ENCODE results near the gene CRIP1. TPM values are rescaled to one million over a fixed set of nuclear protein-coding genes. Genes with fewer than 3 reads are reported as not detected.

The CRIP1 gene
- total RNA-seq, 1 donor from 2014 or later, result 29.5 TPM

GRCh38 chr14:105495101-105495989 is 8.7 kb downstream of the CRIP1 start:
- Mint-ChIP-seq H3K27me3 (ENCODE audit: low read depth, unreplicated experiment) (no peaks in the 10 kb centered on the region), H3K36me3 (ENCODE audit: low read depth, unreplicated experiment) (no peaks in the 10 kb centered on the region), H3K4me3 (ENCODE audit: unreplicated experiment) (no peak overlapping the region), H3K27ac (ENCODE audit: unreplicated experiment) (no peak overlapping the region), H3K4me1 (ENCODE audit: low read depth, unreplicated experiment) (no peaks in the 10 kb centered on the region), H3K9me3 (ENCODE audit: unreplicated experiment) (no peaks in the 10 kb centered on the region)
- Histone ChIP-seq H3K27me3 (ENCODE audit: insufficient read depth, low read length) (no peaks in the 10 kb centered on the region), H2AFZ (ENCODE audit: low read depth, low read length) (no peak overlapping the region), H3K9me3 (ENCODE audit: insufficient read depth, low read depth, low read length) (no peaks in the 10 kb centered on the region), H3K9ac (ENCODE audit: low read length) (no peak overlapping the region), H3K36me3 (ENCODE audit: insufficient read depth, low read length) (no peaks in the 10 kb centered on the region), H3K4me1 (ENCODE audit: insufficient read depth, low read length) (peaks cover 3% of the 10 kb centered on the region), H3K4me2 (ENCODE audit: low read length) (no peak overlapping the region), H3K79me2 (ENCODE audit: insufficient read depth, low read length) (peaks cover 8% of the 10 kb centered on the region), H3K4me3 (ENCODE audit: insufficient read depth, low read depth, low read length) (no peak overlapping the region), H4K20me1 (ENCODE audit: insufficient read depth, low read length) (peaks cover 5% of the 10 kb centered on the region), H3K27ac (ENCODE audit: low read depth, low read length) (no peak overlapping the region)
- no peak for DNase-seq (ENCODE audit: low read depth)
- no peak for TF ChIP-seq EZH2 (IDR thresholded peaks at IDR 0.05; ENCODE audit: insufficient read depth, low read length)
- no peak for TF ChIP-seq CTCF (IDR thresholded peaks at IDR 0.05; ENCODE audit: insufficient read depth, low read depth, low read length)
- FAIRE-seq, result no peak

GRCh38 chr14:105495990-105496830 is 9.5 kb downstream of the CRIP1 start:
- H3K4me3 Mint-ChIP-seq (ENCODE audit: unreplicated experiment), result no peak overlapping the region
- no peak for FAIRE-seq
- H3K27me3 Mint-ChIP-seq (ENCODE audit: low read depth, unreplicated experiment), result no peaks in the 10 kb centered on the region
- H3K4me1 Mint-ChIP-seq (ENCODE audit: low read depth, unreplicated experiment), result no peaks in the 10 kb centered on the region
- H3K4me1 ChIP-seq (ENCODE audit: insufficient read depth, low read length), result peaks cover 3% of the 10 kb centered on the region
- H3K36me3 Mint-ChIP-seq (ENCODE audit: low read depth, unreplicated experiment), result no peaks in the 10 kb centered on the region
- H3K9me3 Mint-ChIP-seq (ENCODE audit: unreplicated experiment), result no peaks in the 10 kb centered on the region
- H3K4me3 ChIP-seq (ENCODE audit: insufficient read depth, low read depth, low read length), result no peak overlapping the region
- no peak overlapping the region for H3K4me2 ChIP-seq (ENCODE audit: low read length)
- H3K9ac ChIP-seq (ENCODE audit: low read length), result no peak overlapping the region
- H3K27me3 ChIP-seq (ENCODE audit: insufficient read depth, low read length), result no peaks in the 10 kb centered on the region
- peaks cover 8% of the 10 kb centered on the region for H3K79me2 ChIP-seq (ENCODE audit: insufficient read depth, low read length)
- H4K20me1 ChIP-seq (ENCODE audit: insufficient read depth, low read length), result peaks cover 5% of the 10 kb centered on the region
- H3K27ac Mint-ChIP-seq (ENCODE audit: unreplicated experiment), result no peak overlapping the region
- H2AFZ ChIP-seq (ENCODE audit: low read depth, low read length), result no peak overlapping the region
- no peak for TF ChIP-seq CTCF (IDR thresholded peaks at IDR 0.05; ENCODE audit: insufficient read depth, low read depth, low read length)
- no peak for TF ChIP-seq EZH2 (IDR thresholded peaks at IDR 0.05; ENCODE audit: insufficient read depth, low read length)
- no peaks in the 10 kb centered on the region for H3K36me3 ChIP-seq (ENCODE audit: insufficient read depth, low read length)
- no peak overlapping the region for H3K27ac ChIP-seq (ENCODE audit: low read depth, low read length)
- DNase-seq (ENCODE audit: low read depth), result no peak
- no peaks in the 10 kb centered on the region for H3K9me3 ChIP-seq (ENCODE audit: insufficient read depth, low read depth, low read length)
